ENCODE results near the gene CASP7.

CASP7 gene

GRCh38 chr10:113661332-113661731, 18.4 kb upstream of the CASP7 start:
- Histone ChIP-seq H3K4me1 (ENCODE audit: control insufficient read depth in 1 of 2, insufficient read depth in 1 of 2, low read depth in 1 of 2, low read length in 1 of 2) (no peaks in the 10 kb centered on the region), H3K9me3 (no peaks in the 10 kb centered on the region), H3K4me3 (ENCODE audit: low read depth in 1 of 2, low read length in 1 of 2) (no peak overlapping the region), H3K36me3 (no peaks in the 10 kb centered on the region), H3K27ac (no peak overlapping the region), H3K27me3 (no peaks in the 10 kb centered on the region)
- TF ChIP-seq CTCF (IDR thresholded peaks at IDR 0.05): no peak

GRCh38 chr10:113663142-113663541, 16.6 kb upstream of the CASP7 start:
- Histone ChIP-seq H3K4me3 (ENCODE audit: low read depth in 1 of 2, low read length in 1 of 2) (no peak overlapping the region), H3K36me3 (no peaks in the 10 kb centered on the region), H3K9me3 (no peaks in the 10 kb centered on the region), H3K27ac (no peak overlapping the region), H3K27me3 (no peaks in the 10 kb centered on the region), H3K4me1 (ENCODE audit: control insufficient read depth in 1 of 2, insufficient read depth in 1 of 2, low read depth in 1 of 2, low read length in 1 of 2) (peaks cover 0 to 2% of the 10 kb centered on the region in 2 experiments)
- TF ChIP-seq CTCF (IDR thresholded peaks at IDR 0.05): no peak

GRCh38 chr10:113663908-113664307, 15.8 kb upstream of the CASP7 start, which contains the start of gene NRAP:
Gene NRAP, minus strand, starts transcription at chr10:113664041. Its CDS starts 159 bp downstream, at chr10:113663882.
- peaks cover 0 to 2% of the 10 kb centered on the region in 2 experiments for H3K4me1 ChIP-seq (ENCODE audit: control insufficient read depth in 1 of 2, insufficient read depth in 1 of 2, low read depth in 1 of 2, low read length in 1 of 2)
- H3K36me3 ChIP-seq: no peaks in the 10 kb centered on the region
- H3K27me3 ChIP-seq: no peaks in the 10 kb centered on the region
- H3K27ac ChIP-seq: no peak within 1 kb of the TSS
- H3K4me3 ChIP-seq (ENCODE audit: low read depth in 1 of 2, low read length in 1 of 2): no peak within 1 kb of the TSS
- no peaks in the 10 kb centered on the region for H3K9me3 ChIP-seq
- TF ChIP-seq CTCF (IDR thresholded peaks at IDR 0.05): no peak

- Histone ChIP-seq H3K9me3 (no peaks in the 10 kb centered on the region), H3K4me1 (ENCODE audit: control insufficient read depth in 1 of 2, insufficient read depth in 1 of 2, low read depth in 1 of 2, low read length in 1 of 2) (peaks cover 0 to 2% of the 10 kb centered on the region in 2 experiments), H3K27ac (no peak overlapping the region), H3K27me3 (no peaks in the 10 kb centered on the region), H3K36me3 (no peaks in the 10 kb centered on the region), H3K4me3 (ENCODE audit: low read depth in 1 of 2, low read length in 1 of 2) (no peak overlapping the region)
- no peak for TF ChIP-seq CTCF (IDR thresholded peaks at IDR 0.05)
Observed at GRCh38 chr10:113665352-113665751, 14.4 kb upstream of the CASP7 start.

GRCh38 chr10:113665806-113666354, 13.8 kb upstream of the CASP7 start:
- Histone ChIP-seq H3K27ac (no peak overlapping the region), H3K27me3 (no peaks in the 10 kb centered on the region), H3K4me1 (ENCODE audit: control insufficient read depth in 1 of 2, insufficient read depth in 1 of 2, low read depth in 1 of 2, low read length in 1 of 2) (peaks cover 0 to 2% of the 10 kb centered on the region in 2 experiments), H3K9me3 (no peaks in the 10 kb centered on the region), H3K36me3 (no peaks in the 10 kb centered on the region), H3K4me3 (ENCODE audit: low read depth in 1 of 2, low read length in 1 of 2) (no peak overlapping the region)
- no peak for TF ChIP-seq CTCF (IDR thresholded peaks at IDR 0.05)

Measured in neutrophil (primary cell).